Vagina (tissue), 2 donors: ENCODE data around the gene LGALS1. TPM values are rescaled to one million over a fixed set of nuclear protein-coding genes. Genes with fewer than 3 reads are reported as not detected.

Experiments
- DNase-seq, 2 donors: peaks; one replicate each; pipeline ENCODE4 v3.0.0-alpha.2; 2017; ENCODE audit errors: extremely low spot score in 2 of 2
- H3K27ac ChIP-seq: fragments of 200-600 bp; sonication (generic); one replicate; pipeline ENCODE4 v1.5.1; 2019
- H3K27me3 ChIP-seq: fragments of 200-600 bp; sonication (generic); one replicate; pipeline ENCODE4 v1.5.1; 2019
- H3K36me3 ChIP-seq, 2 donors: fragments of 200-600 bp; sonication (generic); one replicate each; pipeline ENCODE4 v1.5.1; 2017 to 2019
- H3K4me1 ChIP-seq: fragments of 200-600 bp; sonication (generic); one replicate; pipeline ENCODE4 v1.5.1; 2019
- H3K4me3 ChIP-seq, 2 donors: fragments of 200-600 bp; sonication (generic); 1 replicate in 1 of 2; 2 replicates in 1 of 2; pipeline ENCODE4 v1.5.1; 2016 to 2019
- H3K9me3 ChIP-seq: fragments of 200-600 bp; sonication (generic); one replicate; pipeline ENCODE4 v1.5.1; 2019
- CTCF ChIP-seq, 3 experiments: fragments of 450-650 bp in 2 of 3; fragments of 200-600 bp in 1 of 3; sonication (generic) in 1 of 3; IDR thresholded peaks; one replicate each; pipeline ENCODE4 v1.5.1; 2017 to 2019; ENCODE audit warnings: antibody characterized with exemption in 3 of 3, mild to moderate bottlenecking in 2 of 3, moderate library complexity in 2 of 3
- POLR2A ChIP-seq, 2 donors: fragments of 450-650 bp; IDR thresholded peaks; one replicate each; pipeline ENCODE4 v1.6.1; 2017; ENCODE audit warnings: antibody characterized with exemption in 2 of 2, mild to moderate bottlenecking in 2 of 2, moderate library complexity in 2 of 2
- POLR2AphosphoS5 ChIP-seq, 2 donors: sonication (generic); formaldehyde crosslinking; IDR thresholded peaks; one replicate each; pipeline ENCODE4 v1.9.0; 2017; ENCODE audit warnings: antibody characterized with exemption in 2 of 2, mild to moderate bottlenecking in 2 of 2, low read depth in 1 of 2; ENCODE audit not compliant: insufficient read depth in 1 of 2
- intact Hi-C: fragments of 100-400 bp; cut with DNase I; formaldehyde crosslinking; loops from one replicate; pipeline ENCODE4 v1.15.1; 2023
- total RNA-seq: library from RNA; depleted of rRNA; stranded (reverse); fragments of >200 nt; gene quantifications from one replicate; pipeline ENCODE4 v1.2.3, GENCODE V29; 2016

Gene LGALS1
- total RNA-seq, 1 donor from 2014 or later: 1,638 TPM

- Histone ChIP-seq H3K4me1 (peaks cover 60% of the 10 kb centered on the region), H3K27me3 (no peaks in the 10 kb centered on the region), H3K27ac (peak overlapping the region; percentile 82), H3K36me3 (peaks cover 0 to 24% of the 10 kb centered on the region in 2 donors), H3K9me3 (no peaks in the 10 kb centered on the region), H3K4me3 (peak overlapping the region; percentile 7 to 39)
- intact Hi-C loops: loop anchor here (5.0 kb wide), 1 partner anchor 38 kb away; no protein-coding TSS in a partner anchor
- no peak for DNase-seq
- TF ChIP-seq POLR2A (IDR thresholded peaks at IDR 0.05): no peak
- TF ChIP-seq POLR2AphosphoS5 (IDR thresholded peaks at IDR 0.05; ENCODE audit: insufficient read depth in 1 of 2, low read depth in 1 of 2): no peak
- no peak for TF ChIP-seq CTCF (IDR thresholded peaks at IDR 0.05)
Observed at GRCh38 chr22:37634417-37634924, 41.0 kb upstream of the LGALS1 start.

- H3K27me3 ChIP-seq: no peaks in the 10 kb centered on the region
- DNase-seq: no peak
- H3K9me3 ChIP-seq: no peaks in the 10 kb centered on the region
- H3K27ac ChIP-seq: peak overlapping the region; percentile 82
- no peak overlapping the region for H3K4me3 ChIP-seq
- TF ChIP-seq POLR2A (IDR thresholded peaks at IDR 0.05): no peak
- peaks cover 0 to 18% of the 10 kb centered on the region in 2 donors for H3K36me3 ChIP-seq
- intact Hi-C loops: no loop called here
- H3K4me1 ChIP-seq: peaks cover 66% of the 10 kb centered on the region
Observed at GRCh38 chr22:37635157-37635556, 40.3 kb upstream of the LGALS1 start.

- DNase-seq: no peak
Observed at GRCh38 chr22:37636186-37636948, 39.1 kb upstream of the LGALS1 start.

GRCh38 chr22:37636949-37637273, 38.5 kb upstream of the LGALS1 start:
- Histone ChIP-seq H3K9me3 (no peaks in the 10 kb centered on the region), H3K4me1 (peaks cover 84% of the 10 kb centered on the region), H3K36me3 (peaks cover 0 to 6% of the 10 kb centered on the region in 2 donors), H3K27me3 (no peaks in the 10 kb centered on the region), H3K27ac (peak overlapping the region; percentile 5), H3K4me3 (no peak overlapping the region)
- intact Hi-C loops: no loop called here
- TF ChIP-seq CTCF (IDR thresholded peaks at IDR 0.05) (no peak), POLR2A (IDR thresholded peaks at IDR 0.05) (no peak), POLR2AphosphoS5 (IDR thresholded peaks at IDR 0.05; ENCODE audit: insufficient read depth in 1 of 2, low read depth in 1 of 2) (no peak)
- no peak for DNase-seq

More at GRCh38 chr22:37636186-37636948, 39.1 kb upstream of the LGALS1 start:
- Histone ChIP-seq H3K27ac (peak overlapping the region; percentile 5), H3K36me3 (peaks cover 0 to 12% of the 10 kb centered on the region in 2 donors), H3K4me3 (no peak overlapping the region), H3K27me3 (no peaks in the 10 kb centered on the region), H3K9me3 (no peaks in the 10 kb centered on the region), H3K4me1 (peaks cover 78% of the 10 kb centered on the region)
- intact Hi-C loops: no loop called here
- TF ChIP-seq POLR2A (IDR thresholded peaks at IDR 0.05) (no peak), CTCF (IDR thresholded peaks at IDR 0.05) (no peak), POLR2AphosphoS5 (IDR thresholded peaks at IDR 0.05; ENCODE audit: insufficient read depth in 1 of 2, low read depth in 1 of 2) (no peak)

GRCh38 chr22:37638391-37639069, 36.9 kb upstream of the LGALS1 start:
- intact Hi-C loops: no loop called here
- Histone ChIP-seq H3K4me1 (peaks cover 82% of the 10 kb centered on the region), H3K36me3 (no peaks in the 10 kb centered on the region), H3K27me3 (no peaks in the 10 kb centered on the region), H3K27ac (peak overlapping the region; percentile 80), H3K4me3 (peak overlapping the region; percentile 59 to 88), H3K9me3 (no peaks in the 10 kb centered on the region)
- DNase-seq: no peak
- TF ChIP-seq CTCF (IDR thresholded peaks at IDR 0.05): no peak
- no peak for TF ChIP-seq POLR2A (IDR thresholded peaks at IDR 0.05)
- TF ChIP-seq POLR2AphosphoS5 (IDR thresholded peaks at IDR 0.05; ENCODE audit: insufficient read depth in 1 of 2, low read depth in 1 of 2): no peak
